Amniotic stem cell (primary cell): ENCODE results near the gene HSF4.
A peak's percentile ranks its signal among the peaks of the same experiment; 100 is the strongest.
"Not testable (repeated sequence)": the region's sequence is repeated elsewhere in the genome, so short reads cannot be mapped to it uniquely, and the experiment has no call there.

Experiments
- DNase-seq: peaks from one replicate; lab custom pipeline; 2025; lab: John Stamatoyannopoulos, UW

The HSF4 gene, protein sequence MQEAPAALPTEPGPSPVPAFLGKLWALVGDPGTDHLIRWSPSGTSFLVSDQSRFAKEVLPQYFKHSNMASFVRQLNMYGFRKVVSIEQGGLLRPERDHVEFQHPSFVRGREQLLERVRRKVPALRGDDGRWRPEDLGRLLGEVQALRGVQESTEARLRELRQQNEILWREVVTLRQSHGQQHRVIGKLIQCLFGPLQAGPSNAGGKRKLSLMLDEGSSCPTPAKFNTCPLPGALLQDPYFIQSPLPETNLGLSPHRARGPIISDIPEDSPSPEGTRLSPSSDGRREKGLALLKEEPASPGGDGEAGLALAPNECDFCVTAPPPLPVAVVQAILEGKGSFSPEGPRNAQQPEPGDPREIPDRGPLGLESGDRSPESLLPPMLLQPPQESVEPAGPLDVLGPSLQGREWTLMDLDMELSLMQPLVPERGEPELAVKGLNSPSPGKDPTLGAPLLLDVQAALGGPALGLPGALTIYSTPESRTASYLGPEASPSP

DNA sequence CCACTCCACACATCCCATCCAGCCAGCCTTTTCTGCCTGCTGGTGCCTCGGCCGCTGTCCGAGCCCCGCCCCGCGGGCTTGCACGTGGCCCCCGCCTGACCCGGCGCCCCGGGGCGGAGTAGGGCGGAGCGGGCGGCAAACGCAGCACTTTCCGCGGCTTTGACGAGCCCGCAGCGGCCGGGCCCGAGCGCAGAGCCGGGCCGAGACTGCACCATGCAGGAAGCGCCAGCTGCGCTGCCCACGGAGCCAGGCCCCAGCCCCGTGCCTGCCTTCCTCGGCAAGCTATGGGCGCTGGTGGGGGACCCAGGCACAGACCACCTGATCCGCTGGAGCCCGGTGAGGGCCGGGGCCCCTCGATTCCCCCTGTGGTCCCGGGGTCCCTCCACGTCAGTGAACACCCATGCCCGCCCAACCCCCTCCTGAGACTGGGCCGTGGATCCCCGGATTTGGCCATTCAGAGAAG, at the start of gene HSF4:
Gene HSF4 (plus strand): TSS at position 147 of the 463 bp plus-strand sequence. CDS start 67 bp downstream, at position 214.
- no peak for DNase-seq

DNA sequence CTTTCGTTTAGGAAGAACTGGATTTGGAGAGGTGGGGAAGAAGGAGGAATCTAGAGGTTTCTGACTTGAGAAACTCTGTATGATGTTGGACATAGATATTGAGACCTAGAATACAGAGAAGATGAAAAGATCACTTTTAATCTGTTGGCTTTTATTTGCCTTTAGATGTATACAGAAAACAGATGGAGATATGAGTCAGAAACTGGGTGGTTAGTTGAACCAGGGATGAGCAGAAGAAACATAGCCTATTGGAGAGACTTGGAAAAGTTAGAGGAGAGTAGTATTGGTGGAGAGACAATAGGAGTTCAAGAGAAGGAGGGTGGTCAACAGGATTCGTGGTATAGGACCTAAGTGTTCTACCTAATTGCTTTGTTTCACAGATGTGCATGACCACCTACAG, 49.8 kb upstream of the HSF4 start:
- no peak for DNase-seq

DNA sequence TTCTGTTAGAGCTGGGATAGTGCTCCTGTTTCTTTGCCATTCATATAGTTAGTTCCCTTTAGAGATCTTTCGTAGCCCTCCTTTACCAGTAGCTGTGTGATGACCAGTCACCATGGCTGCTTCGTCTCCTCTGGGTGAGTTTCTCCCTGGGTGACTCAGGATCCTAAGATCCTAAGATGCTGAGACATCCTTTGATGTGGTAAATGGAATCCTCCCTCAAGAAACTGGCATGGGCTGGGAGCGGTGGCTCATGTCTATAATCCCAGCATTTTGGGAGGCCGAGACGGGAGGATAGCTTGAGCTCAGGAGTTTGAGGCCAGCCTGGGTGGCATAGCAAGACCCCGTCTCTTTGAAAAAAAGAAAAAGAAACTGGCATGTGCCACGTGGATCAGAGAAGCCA, 48.9 kb upstream of the HSF4 start:
- DNase-seq = peak; percentile 54

DNA sequence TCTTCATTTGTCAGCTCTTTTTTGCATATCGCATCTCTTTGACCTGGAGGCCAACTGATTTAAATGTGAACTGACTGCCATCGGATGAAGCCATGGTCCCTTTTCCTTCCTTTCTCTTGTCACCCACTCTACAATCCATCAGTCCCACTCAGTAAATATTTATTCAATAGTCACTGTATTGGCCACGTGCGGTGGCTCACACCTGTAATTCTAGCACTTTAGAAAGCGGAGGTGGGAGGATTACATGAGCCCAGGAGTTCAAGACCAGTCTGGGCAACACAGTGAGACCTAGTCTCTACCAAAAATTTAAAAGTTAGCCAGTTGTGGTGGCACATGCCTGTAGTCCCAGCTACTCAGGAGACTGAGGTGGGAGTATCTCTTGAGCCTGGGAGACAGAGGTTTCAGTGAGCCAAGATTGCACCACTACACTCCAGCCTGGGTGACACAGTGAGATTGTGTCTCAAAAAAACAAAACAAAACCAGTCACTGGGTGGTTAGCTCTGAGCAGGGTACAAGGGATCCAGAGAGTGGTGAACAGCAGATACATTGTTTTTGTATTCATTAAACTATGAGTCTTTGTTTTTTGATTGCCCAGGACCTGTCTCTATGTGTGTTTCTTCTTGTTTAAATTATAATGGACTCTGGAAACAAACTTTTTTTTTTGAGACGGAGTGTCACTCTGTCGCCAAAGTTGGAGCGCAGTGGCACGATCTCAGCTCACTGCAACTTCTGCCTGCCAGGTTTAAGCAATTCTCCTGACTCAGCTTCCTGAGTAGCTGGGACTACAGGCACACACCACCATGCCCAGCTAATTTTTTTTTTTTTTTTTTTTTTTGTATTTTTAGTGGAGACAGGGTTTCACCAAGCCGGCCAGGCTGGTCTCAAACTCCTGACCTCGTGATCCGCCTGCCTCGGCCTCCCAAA, 47.9 kb upstream of the HSF4 start:
- no peak for DNase-seq

DNA sequence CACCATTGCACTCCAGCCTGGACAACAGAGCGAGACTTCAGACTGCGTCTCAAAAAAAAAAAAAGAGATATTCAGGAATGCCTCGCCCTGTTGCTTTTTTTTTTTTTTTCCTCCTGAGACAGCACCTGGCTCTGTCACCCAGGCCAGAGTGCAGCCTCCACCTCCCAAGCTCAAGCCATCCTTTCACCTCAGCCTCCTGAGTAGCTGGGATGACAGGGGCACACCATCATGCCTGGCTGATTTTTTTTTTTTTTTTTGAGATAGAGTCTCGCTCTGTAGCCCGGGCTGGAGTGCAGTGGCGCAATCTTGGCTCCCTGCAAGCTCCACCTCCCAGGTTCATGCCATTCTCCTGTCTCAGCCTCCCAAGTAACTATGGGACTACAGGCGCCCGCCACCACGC, 46.8 kb upstream of the HSF4 start:
- no peak for DNase-seq

DNA sequence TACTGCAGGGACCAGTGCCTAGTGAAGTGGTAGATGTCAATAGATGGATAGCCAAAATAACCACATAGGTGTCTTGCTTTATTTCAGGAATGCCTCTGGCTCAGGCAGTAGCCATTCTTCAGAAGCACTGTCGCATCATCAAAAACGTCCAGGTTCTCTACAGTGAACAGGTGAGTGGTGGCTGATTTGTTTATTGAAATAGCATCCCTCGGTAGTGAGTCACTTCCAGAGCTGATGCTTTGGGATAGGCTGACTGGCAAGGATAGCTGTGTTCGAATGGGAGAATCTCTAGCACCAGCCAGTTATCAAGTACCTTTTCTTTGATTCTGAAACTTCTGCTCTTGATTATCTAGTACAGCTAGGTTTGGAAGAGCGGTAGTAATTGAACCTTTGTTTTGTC, 44.5 kb upstream of the HSF4 start:
- DNase-seq = no peak

DNA sequence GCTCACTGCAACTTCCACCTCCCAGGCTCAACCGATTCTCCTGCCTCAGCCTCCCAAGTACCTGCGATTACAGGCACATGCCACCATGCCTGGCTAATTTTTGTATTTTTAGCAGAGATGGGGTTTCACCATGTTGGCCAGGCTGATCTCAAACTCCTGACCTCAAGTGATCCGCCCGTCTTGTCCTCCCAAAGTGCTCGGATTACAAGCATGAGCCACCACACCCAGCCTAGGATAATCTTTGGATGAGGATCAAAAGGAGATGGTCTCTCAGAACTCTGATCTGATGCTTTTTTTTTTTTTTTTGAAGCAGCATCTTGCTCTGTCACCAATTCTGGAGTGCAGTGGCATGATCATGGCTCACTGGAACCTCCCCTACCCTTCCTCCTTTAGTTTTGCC, 41.7 kb upstream of the HSF4 start:
- DNase-seq = not testable (repeated sequence)

DNA sequence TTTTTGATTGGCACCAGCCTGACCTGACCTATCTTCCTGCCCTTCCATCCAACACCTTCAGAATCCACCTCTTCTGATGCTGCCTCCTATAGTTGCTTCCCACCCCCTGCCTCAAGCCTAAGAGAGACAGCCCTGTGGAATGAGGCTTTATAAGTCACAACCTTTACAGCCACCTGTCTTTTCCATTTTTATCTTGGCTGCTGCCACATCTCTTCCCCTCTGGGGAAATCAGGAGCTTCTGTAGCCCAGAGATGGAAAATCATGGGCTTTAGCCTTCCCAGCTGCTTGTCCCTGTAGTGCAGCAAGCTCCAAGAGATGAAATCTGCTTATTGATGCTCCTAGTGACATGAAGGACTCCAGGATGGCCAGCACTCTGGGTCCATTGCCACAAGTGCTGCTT, 36.1 kb upstream of the HSF4 start:
- no peak for DNase-seq

DNA sequence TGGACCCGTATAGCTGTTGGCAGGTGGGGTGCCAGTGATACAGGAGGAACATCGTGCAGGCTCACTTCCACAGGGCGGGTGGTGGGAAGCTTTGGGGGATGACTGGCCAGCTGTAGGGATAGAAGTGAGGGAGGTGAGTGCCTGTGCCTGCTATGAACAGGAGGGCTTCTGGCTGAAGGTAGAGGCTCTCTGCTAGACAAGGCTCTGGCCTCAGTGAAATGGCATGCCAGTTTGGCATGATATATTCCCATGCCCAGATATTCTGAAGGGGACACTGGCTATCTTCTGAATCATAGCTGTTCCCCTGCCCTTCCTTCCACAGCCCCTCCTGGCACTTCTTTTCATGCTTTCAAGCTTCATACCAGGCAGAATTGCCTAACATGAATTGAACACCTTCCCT, 35.7 kb upstream of the HSF4 start:
- no peak for DNase-seq

DNA sequence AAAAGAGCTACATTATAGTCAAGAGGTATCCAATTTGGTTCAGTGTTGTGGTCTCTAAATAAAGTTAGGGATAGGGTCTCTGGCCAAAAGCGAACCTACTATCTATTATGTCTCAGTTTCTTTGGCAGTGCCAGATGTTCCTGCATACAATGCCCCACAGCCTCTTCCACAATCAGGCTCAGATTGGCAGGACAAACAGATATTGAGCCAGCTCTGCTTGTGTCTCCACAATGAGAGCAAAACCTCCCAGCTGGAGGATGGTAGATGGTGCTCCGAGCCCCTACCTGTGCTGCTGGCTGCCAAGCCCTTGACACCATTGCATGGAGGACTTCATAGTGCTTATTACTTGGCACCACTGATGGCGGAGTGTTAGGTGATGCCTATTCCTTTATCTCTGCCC, 35.1 kb upstream of the HSF4 start:
- no peak for DNase-seq

DNA sequence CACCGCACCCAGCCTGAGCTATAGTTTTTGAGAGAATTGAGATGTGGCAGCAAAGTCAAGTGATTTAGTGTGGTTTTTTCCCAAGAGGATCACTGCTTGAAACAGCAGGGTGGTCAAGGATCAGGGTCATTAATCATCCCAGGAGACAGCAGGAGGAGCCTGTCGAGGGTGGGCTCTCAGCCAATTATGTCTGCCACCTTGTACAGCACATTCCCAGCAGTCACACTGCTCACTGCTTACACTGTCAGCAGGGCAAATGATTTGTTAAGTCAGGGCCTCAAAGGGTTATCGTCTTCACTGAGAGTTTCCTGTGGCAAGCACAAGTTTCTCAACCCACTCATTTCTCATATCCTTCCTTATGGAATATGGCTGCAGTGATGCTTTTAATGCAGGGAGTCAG, 26.9 kb upstream of the HSF4 start:
- no peak for DNase-seq

DNA sequence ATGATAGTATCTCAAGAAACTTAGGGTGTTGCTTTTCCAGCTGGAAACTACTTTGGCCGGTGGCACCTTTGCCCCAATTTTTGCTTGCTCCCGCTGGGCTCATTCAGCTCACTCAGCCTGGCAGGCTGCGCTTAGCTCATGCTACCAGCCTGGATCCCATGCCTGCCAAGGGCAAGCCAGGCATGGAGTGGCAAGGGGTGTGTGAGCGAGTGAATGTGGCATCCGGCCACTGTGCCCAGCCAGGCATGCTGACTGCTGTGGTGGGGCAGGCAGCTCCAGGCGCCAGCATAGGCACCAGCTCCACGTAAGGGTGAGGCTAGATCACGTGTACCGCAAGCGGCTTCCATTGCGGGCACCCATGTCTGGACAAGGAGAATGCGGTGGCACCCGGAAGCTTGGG, 23.2 kb upstream of the HSF4 start:
- no peak for DNase-seq

DNA sequence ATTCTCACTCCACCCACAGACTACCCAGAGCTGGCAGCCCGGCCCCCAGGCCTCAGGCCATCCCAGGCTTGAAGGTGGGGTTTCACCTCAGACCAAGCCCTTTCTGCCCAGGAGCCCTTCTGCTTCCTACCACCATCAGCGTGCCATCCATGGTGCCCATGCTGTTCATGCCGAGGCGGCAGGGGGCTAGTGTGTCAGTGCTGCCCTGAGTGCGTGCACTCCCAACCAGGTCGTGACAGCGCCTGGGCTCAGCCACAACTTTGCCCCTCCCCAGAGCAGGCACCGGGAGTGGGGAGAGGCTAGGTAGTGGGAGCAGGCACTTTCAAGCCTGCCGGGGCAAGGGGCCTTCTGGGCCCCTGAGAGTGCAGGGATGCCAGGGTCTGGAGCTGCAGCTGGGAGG, 22.2 kb upstream of the HSF4 start:
- no peak for DNase-seq

DNA sequence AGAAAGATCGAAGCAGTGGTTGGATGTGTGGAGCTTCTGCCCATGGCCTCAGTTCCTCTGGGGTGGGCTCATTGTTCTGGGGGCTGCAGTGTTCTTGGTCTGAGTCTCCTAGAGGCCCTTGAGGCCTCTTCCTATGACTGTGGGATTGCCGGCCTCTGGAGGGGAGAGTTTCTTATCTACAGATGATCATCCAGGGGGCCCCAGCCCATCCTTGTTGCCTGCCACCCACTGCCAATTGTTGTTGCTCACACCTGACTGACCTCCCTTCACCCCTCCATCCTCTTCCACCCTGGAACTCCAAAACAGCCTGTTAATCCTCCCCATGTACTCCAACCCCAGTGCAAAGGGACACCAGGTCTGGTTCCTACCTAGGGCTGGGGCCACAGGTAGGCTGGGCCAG, 19.6 kb upstream of the HSF4 start:
- no peak for DNase-seq

DNA sequence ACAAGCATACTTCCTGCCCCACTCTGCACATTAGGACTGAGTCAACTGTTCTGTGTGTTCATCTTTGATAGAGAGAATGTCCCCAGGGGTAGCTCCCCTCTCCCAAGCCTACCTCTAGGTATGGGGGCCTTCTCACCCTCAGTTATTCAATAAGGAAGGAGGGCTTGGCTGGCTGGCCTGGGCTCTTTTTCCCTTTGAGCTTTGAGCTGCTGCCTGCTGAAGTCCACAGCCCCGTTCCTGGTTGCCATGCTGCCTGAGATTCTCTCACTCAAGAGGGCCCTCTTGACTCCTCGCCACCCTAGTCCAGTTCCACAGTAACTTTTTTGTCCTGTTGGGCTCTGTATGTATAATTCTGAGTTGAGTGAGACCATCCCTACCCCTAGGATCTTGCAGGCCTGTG, 18.8 kb upstream of the HSF4 start:
- no peak for DNase-seq

DNA sequence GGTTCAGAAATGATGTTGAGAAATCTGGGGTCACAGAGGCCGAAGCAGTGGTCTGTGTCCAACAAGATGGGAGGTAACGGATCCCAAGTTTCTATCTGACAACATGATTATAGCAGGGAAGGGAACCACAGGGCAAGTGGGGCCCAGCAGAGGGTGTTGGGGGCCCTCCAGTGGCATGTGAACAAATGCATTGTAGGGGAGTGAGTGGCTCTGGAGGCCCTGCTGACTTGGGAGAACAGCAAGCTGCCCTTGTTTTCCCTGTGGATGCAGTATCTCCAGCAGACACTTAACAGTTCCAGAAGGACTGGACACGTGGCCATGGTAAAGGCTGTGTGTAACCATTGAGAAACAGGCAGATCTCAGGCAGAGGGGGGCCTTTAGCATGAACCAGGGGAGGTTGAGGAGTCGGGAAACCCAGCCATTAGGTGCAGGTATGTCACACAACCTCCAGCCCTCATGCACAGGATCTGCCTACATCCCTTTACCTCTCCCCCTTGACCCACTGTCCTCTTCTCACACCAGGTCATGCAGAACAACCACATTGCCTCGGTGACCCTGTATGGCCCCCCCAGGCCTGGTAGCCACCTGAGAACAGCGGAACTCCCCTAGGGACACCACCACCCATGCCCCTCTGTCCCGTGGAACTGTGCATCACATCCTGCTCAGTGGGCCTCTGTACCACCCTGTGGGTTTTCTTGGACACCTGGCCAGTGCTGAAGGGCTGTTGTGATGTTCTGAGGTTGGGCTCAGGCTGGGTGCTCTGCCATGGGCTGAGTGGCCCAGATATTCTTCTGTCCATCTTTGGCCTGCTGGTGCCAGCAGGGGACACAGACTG, 17.8 kb upstream of the HSF4 start:
- no peak for DNase-seq

DNA sequence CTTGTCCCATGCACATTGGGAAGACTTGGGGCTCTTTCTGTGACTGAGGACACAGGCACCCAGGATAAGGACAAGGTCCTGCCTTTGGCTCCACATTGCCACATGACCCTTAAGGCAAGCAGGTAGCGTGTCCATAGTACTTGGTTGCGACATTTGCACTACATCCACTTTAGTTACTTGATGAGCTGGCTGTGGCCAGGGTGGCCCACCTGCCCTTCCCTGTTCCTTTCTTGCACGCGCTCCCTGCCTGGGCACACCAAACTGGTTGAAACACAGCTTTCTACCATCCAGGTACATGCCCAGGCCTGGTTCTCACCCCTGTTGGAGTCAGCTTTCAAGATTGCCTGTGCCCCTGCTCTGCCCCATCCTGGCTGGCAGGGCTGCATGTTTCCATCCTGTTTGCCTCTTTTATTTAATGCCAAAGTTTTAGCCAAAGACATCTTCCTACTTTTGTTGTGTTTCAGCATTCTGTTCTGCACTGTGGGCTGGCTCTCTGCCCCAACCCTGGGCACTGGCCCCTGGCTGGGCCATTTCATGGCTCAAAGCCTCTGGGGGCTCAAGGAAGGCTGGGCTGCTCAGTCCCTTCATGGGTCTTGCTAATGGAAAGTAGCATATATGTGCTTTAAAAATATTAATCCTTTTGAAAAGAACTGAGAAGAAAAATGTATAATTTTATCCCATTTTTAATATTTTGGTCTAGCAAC, 17.0 kb upstream of the HSF4 start:
- DNase-seq = no peak

DNA sequence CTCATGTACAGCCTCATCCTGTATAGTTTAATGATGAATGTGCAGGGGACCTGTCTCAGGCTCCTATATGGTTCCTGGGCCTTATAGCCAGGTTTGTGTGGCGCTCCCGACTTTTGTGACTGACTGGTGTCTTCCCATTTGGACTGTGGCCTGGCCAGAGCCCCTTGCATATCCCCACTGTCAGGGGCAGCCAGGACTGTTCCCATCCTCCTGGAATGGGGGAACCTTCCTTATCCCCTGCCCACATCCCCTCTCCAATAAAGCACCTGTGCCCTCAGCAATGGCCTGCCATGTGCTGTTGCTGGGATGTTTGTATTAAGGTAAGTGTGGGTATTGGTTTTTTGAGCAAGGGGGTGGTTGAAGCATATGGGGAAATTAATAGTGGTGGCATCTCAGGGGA, 16.3 kb upstream of the HSF4 start:
- DNase-seq = no peak

DNA sequence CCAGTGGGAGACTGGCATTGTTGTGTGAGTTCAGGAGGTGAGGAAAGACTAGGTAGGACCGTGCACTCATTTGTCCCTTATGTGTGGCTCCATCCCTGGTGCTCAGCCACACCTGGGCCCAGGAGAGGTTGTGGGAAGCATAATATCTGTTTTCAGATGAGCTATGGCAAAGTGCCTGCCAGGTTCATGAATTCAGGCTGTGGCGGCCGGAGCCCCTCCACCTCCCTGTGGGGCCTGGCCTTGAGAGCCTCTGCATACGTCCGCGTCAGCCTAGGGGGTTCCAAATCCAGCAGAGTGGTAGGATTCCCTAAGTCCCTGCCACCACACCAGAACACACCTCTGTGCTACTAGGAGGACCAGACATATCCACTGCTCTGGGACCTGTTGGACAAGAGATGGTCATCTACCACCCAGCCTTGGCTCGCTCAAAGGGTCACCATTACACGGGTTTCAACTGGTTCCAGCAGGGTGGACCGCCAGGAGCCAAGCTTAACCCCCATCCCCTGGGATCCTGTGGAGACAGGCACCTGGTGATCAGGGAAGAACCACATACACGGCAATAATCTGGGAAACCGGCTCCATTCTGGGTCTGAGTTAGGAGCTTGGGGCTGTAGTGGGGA, 15.8 kb upstream of the HSF4 start:
- no peak for DNase-seq

DNA sequence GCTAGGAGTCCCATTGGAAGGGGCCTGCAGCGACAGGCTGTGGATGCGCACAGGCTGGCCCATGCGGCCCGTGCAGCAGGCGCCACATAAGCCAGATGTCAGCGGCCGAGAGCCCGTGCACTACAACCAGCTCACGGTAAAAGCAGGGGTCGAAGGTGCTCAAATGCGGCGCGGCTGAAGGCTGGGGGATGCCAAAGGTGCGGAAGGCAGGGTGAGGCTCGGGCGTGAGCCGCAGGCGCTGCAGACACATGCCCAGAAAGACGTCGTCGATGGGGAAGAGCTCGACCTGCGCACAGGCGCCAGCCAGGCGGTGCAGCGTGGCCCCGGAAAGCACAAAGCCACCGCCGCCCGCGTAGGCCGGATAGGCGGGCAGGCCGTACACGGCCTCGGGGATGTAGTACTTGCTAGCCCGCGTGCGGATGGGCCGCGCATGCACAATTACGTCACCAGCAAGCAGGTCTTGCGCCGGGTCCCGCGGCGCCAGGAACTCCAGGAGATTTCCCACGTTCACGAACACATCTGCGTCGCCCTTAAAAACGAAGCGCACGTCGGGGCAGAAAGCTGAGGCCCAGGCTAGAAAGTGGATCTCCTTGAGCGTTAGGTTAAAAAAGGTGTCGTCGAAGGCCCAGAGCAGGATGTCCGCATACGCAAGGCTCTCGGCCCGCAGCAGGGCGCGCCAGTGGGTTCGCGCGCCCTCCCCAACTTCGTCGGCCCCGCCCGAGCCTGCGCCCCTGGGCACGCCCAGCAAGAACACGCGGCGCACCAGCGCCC, 15.1 kb upstream of the HSF4 start:
- no peak for DNase-seq
